HL-60 (cell line): Measurements from ENCODE around the gene ZDHHC12.

Experiments
- CTCF ChIP-seq: IDR thresholded peaks from one replicate; pipeline ENCODE4 v1.5.1; 2011; ENCODE audit warnings: low read length, control low read depth, inconsistent platforms; ENCODE audit not compliant: insufficient read depth
- POLR2AphosphoS5 ChIP-seq: IDR thresholded peaks from 2 replicates; pipeline ENCODE4 v1.6.1; 2012; ENCODE audit warnings: low read depth

GRCh38 chr9:128771094-128771721 is 47.3 kb upstream of the ZDHHC12 start:
- TF ChIP-seq CTCF (no peak), POLR2AphosphoS5 (no peak)
